MM.1S (cell line): ENCODE measurements around the gene TPD52L1.

Experiments used
- DNase-seq: peaks from one replicate; pipeline ENCODE4 v3.0.0-alpha.2; 2015
- H2AFZ ChIP-seq: fragments of 300-600 bp; sonication (generic); 2 replicates; pipeline ENCODE4 v1.6.0; 2016; ENCODE audit warnings: antibody characterized with exemption, low read length
- H3F3A ChIP-seq: fragments of 300-600 bp; sonication (generic); 2 replicates; pipeline ENCODE4 v1.6.1; 2016; ENCODE audit warnings: mild to moderate bottlenecking, antibody characterized with exemption, low read length, moderate library complexity, mixed read lengths; ENCODE audit not compliant: insufficient read depth
- H3K27ac ChIP-seq: fragments of 300-600 bp; sonication (generic); 2 replicates; pipeline ENCODE4 v1.5.1; 2016; ENCODE audit warnings: mild to moderate bottlenecking, low read length
- H3K27me3 ChIP-seq: fragments of 300-600 bp; sonication (generic); replicated peaks from 2 replicates; pipeline ENCODE4 v1.6.0; 2016; ENCODE audit warnings: low read length; ENCODE audit not compliant: insufficient read depth
- H3K36me3 ChIP-seq: fragments of 300-600 bp; sonication (generic); replicated peaks from 2 replicates; pipeline ENCODE4 v1.6.1; 2016; ENCODE audit warnings: mild to moderate bottlenecking, low read length, mixed read lengths; ENCODE audit not compliant: insufficient read depth
- H3K4me1 ChIP-seq: fragments of 300-600 bp; sonication (generic); 2 replicates; pipeline ENCODE4 v1.6.1; 2016; ENCODE audit warnings: low read length, mixed read lengths
- H3K4me2 ChIP-seq: fragments of 300-600 bp; sonication (generic); 2 replicates; pipeline ENCODE4 v1.6.0; 2016; ENCODE audit warnings: low read depth, low read length
- H3K4me3 ChIP-seq: fragments of 300-600 bp; sonication (generic); 2 replicates; pipeline ENCODE4 v1.5.1; 2016; ENCODE audit warnings: low read length, mixed read lengths
- H3K79me2 ChIP-seq: fragments of 300-600 bp; sonication (generic); 2 replicates; pipeline ENCODE4 v1.6.1; 2016; ENCODE audit warnings: mixed run types, low read length, mixed read lengths
- H3K9ac ChIP-seq: fragments of 300-600 bp; sonication (generic); 2 replicates; pipeline ENCODE4 v1.6.1; 2016; ENCODE audit warnings: low read length, mixed read lengths
- H3K9me2 ChIP-seq: fragments of 300-600 bp; sonication (generic); replicated peaks from 2 replicates; pipeline ENCODE4 v1.6.1; 2016; ENCODE audit warnings: mild to moderate bottlenecking, low read length, mixed read lengths; ENCODE audit not compliant: insufficient read depth
- H3K9me3 ChIP-seq: fragments of 300-600 bp; sonication (generic); replicated peaks from 2 replicates; pipeline ENCODE4 v1.6.1; 2016; ENCODE audit warnings: mild to moderate bottlenecking, low read length, mixed read lengths; ENCODE audit not compliant: insufficient read depth
- H4K20me1 ChIP-seq: fragments of 300-600 bp; sonication (generic); 2 replicates; pipeline ENCODE4 v1.6.1; 2016; ENCODE audit warnings: mild to moderate bottlenecking, low read length, moderate library complexity, mixed read lengths; ENCODE audit not compliant: insufficient read depth
- EZH2 ChIP-seq: fragments of 300-600 bp; sonication (generic); optimal IDR thresholded peaks from 2 replicates; pipeline ENCODE3; 2017; ENCODE audit warnings: low read depth, mild to moderate bottlenecking, antibody characterized with exemption, low read length, mixed read lengths
- EZH2phosphoT487 ChIP-seq: fragments of 300-600 bp; sonication (generic); IDR thresholded peaks from 2 replicates; pipeline ENCODE4 v1.6.1; 2018; ENCODE audit warnings: antibody characterized with exemption, low read length
- TF ChIP-seq, protein P1 (sequence below): fragments of 300-600 bp; sonication (generic); IDR thresholded peaks from 2 replicates; pipeline ENCODE4 v1.5.1; 2016; ENCODE audit warnings: antibody characterized with exemption, low read length, mixed read lengths

Gene TPD52L1

DNA sequence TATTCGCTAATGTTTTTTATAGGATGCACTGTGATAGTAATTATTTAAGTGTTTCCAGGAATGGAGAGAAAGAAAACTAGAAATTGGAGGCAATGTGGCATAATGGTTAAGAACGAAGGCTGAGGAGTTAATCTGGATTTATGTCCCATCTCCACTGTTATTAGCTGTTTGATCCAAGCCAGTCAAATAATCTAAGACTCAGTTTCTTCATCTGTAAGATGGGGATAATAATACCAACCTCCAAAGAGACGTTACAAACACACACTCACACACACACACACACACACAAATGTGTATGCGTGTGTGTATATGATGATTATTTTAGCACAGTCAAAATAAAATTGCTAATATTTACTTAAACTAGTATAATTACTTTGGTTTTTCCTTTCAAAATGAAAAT, 36.9 kb upstream of the TPD52L1 start:
- Histone ChIP-seq H3K4me2 (no peak overlapping the region), H3K9me3 (no peaks in the 10 kb centered on the region), H3F3A (no peaks in the 10 kb centered on the region), H3K36me3 (no peaks in the 10 kb centered on the region), H2AFZ (no peak overlapping the region), H3K27ac (no peak overlapping the region), H3K79me2 (no peaks in the 10 kb centered on the region), H4K20me1 (no peaks in the 10 kb centered on the region), H3K4me1 (no peaks in the 10 kb centered on the region), H3K9ac (no peak overlapping the region), H3K27me3 (no peaks in the 10 kb centered on the region), H3K9me2 (no peaks in the 10 kb centered on the region), H3K4me3 (no peak overlapping the region)
- TF ChIP-seq EZH2phosphoT487 (no peak), EZH2 (no peak)
- TF ChIP-seq, protein P1, sequence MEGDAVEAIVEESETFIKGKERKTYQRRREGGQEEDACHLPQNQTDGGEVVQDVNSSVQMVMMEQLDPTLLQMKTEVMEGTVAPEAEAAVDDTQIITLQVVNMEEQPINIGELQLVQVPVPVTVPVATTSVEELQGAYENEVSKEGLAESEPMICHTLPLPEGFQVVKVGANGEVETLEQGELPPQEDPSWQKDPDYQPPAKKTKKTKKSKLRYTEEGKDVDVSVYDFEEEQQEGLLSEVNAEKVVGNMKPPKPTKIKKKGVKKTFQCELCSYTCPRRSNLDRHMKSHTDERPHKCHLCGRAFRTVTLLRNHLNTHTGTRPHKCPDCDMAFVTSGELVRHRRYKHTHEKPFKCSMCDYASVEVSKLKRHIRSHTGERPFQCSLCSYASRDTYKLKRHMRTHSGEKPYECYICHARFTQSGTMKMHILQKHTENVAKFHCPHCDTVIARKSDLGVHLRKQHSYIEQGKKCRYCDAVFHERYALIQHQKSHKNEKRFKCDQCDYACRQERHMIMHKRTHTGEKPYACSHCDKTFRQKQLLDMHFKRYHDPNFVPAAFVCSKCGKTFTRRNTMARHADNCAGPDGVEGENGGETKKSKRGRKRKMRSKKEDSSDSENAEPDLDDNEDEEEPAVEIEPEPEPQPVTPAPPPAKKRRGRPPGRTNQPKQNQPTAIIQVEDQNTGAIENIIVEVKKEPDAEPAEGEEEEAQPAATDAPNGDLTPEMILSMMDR: no peak
- DNase-seq: no peak

DNA sequence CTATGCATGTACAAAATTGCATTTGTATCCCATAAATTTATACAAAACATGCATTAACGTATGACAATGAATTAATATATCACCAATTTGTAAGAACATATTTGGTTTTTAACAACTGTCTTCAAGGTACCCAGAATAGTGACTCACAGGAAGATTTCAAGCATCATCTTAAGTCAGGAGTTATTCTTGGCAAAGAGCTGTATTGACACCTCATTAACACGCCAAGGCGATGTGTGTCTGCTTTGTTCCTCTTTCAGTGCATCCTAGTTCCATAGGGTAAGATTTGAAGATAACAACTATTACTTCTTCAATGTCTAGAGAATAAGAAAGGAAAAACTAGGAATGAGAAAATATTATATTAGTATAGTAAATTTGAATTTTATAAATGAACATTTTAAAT, 35.8 kb upstream of the TPD52L1 start:
- Histone ChIP-seq H3K79me2 (no peaks in the 10 kb centered on the region), H3K27me3 (no peaks in the 10 kb centered on the region), H3K4me1 (no peaks in the 10 kb centered on the region), H3K9me3 (no peaks in the 10 kb centered on the region), H3K4me2 (no peak overlapping the region), H3K36me3 (no peaks in the 10 kb centered on the region), H3K27ac (no peak overlapping the region), H3K4me3 (no peak overlapping the region), H4K20me1 (no peaks in the 10 kb centered on the region), H3K9ac (no peak overlapping the region), H2AFZ (no peak overlapping the region), H3K9me2 (no peaks in the 10 kb centered on the region), H3F3A (no peaks in the 10 kb centered on the region)
- DNase-seq: no peak
- TF ChIP-seq, protein P1: no peak
- no peak for TF ChIP-seq EZH2phosphoT487
- TF ChIP-seq EZH2: no peak

DNA sequence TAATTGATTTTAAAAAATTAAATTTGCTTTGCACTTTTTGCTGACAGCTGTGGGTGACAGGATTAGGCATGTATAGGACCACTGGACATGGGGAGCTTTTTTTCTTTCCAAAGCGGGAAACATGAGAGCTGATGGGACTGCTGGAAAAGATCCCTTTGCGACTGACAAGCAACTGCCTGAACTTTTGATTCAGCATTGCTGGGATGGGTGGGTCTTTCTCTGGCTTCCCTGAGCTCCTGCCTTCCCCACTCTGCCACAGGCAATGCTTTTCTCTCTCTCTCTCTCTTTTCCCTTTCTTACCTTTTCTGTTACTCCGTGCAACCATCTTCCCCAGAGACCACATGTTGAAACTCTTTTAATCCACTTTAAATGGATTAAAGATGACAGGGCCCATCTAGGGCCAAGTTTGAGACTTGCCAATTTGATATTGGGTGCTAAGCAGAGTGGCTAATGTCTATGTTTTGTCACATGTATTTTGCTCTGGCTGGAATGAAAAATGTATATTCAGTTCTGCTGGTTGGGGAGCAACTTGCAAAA, 33.5 kb upstream of the TPD52L1 start:
- no peak for DNase-seq
- Histone ChIP-seq H3F3A (no peaks in the 10 kb centered on the region), H3K4me2 (no peak overlapping the region), H3K79me2 (no peaks in the 10 kb centered on the region), H3K36me3 (no peaks in the 10 kb centered on the region), H2AFZ (no peak overlapping the region), H3K9ac (no peak overlapping the region), H4K20me1 (no peaks in the 10 kb centered on the region), H3K9me2 (no peaks in the 10 kb centered on the region), H3K9me3 (no peaks in the 10 kb centered on the region), H3K4me3 (no peak overlapping the region), H3K27ac (no peak overlapping the region), H3K27me3 (no peaks in the 10 kb centered on the region), H3K4me1 (no peaks in the 10 kb centered on the region)
- TF ChIP-seq, protein P1: no peak
- no peak for TF ChIP-seq EZH2
- no peak for TF ChIP-seq EZH2phosphoT487
